LNCaP clone FGC (cell line): ENCODE data around the gene MALRD1.

Experiments used
- DNase-seq: peaks from one replicate; pipeline ENCODE4 v3.0.0-alpha.2; 2011; ENCODE audit warnings: low read depth
- H3K4me3 ChIP-seq: 2 replicates; pipeline ENCODE4 v1.5.1; 2011; ENCODE audit warnings: mild to moderate bottlenecking, low read depth, low read length, control low read depth
- TF ChIP-seq, protein P1 (sequence below): IDR thresholded peaks from 2 replicates; pipeline ENCODE4 v1.5.1; 2012; ENCODE audit warnings: mild to moderate bottlenecking; ENCODE audit not compliant: control insufficient read depth, insufficient read depth; ENCODE audit errors: extremely low read depth

Gene MALRD1

DNA sequence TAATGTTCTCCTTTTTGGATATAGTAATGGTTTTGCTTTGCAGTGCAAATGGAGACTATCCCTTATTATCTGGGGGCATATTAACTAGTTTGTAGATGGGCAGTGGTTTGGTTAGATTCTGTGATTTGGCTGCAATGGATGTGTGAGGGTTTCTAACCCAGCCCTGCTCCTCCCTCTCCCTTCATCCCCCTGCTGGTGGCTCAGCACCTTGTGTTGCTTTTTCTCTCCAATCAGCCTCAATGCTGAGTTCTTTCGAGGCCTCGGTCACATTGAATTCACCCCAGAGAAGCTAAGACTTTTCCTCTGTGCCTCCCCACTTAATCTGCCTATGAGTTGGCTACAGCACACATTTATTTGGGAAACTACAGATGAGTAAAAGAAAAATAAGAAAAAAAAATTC lies 120.0 kb downstream of the MALRD1 start:
- H3K4me3 ChIP-seq: no peak overlapping the region
- no peak for DNase-seq
- TF ChIP-seq, protein P1, sequence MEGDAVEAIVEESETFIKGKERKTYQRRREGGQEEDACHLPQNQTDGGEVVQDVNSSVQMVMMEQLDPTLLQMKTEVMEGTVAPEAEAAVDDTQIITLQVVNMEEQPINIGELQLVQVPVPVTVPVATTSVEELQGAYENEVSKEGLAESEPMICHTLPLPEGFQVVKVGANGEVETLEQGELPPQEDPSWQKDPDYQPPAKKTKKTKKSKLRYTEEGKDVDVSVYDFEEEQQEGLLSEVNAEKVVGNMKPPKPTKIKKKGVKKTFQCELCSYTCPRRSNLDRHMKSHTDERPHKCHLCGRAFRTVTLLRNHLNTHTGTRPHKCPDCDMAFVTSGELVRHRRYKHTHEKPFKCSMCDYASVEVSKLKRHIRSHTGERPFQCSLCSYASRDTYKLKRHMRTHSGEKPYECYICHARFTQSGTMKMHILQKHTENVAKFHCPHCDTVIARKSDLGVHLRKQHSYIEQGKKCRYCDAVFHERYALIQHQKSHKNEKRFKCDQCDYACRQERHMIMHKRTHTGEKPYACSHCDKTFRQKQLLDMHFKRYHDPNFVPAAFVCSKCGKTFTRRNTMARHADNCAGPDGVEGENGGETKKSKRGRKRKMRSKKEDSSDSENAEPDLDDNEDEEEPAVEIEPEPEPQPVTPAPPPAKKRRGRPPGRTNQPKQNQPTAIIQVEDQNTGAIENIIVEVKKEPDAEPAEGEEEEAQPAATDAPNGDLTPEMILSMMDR: 0 out of 2 replicates have a peak, but pooled peaks have one; percentile 10

DNA sequence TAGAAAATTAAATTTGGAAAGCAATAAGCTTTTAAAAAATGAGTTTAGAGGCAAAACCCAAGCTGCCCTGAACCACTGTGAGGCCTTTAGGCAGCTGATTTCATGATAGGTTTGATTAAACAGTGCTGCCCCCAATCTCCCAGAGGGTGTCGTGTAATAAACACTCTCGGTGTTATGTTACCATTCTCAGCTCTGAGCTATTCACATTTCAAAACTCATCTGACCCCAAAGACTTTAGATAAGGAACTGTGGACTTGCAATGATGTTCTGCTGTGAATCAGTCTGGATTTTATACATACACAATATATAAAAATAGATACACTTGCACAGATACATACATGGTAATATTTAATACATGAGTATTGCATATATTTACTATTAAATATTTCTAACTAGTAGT lies 120.4 kb downstream of the MALRD1 start:
- TF ChIP-seq, protein P1: no peak
- DNase-seq: no peak
- no peak overlapping the region for H3K4me3 ChIP-seq

DNA sequence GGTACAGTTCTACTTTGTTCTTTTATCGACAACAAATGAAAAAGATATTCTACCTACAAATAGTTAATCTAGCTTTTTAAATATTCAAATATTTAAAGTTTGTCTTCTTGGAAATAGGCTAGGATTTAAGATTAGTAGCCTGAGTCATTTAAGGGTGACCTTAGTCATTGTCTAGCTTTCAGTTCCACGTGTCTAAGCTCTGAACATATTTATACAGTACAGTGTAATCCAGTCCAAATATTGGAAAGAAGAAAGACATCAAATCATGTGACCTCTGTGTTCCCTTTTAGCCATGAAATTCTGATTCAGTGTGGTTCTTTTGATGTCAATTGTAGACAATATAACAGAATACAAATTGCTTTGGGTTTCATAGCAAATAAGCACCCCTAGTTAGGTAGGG lies 121.1 kb downstream of the MALRD1 start:
- TF ChIP-seq, protein P1: no peak
- no peak overlapping the region for H3K4me3 ChIP-seq
- no peak for DNase-seq

DNA sequence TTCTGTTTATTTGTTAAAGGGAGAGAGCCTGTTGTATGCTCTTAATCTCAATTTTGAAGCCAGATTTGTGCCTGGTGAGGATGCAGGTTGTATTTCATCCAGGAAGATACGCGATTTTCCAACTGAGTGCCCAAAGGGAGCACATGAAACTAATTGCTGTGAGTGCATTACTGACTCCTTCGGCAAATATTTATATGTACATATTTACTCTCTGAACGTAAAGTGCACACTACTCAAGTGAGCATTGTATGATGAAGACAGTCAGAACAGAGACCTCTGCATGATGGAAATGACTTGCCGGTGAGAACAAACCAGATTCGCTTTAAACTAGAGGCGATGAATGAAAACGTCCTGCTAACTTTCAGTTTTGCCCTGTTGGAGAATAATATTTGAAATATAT lies 130.1 kb downstream of the MALRD1 start:
- 0 out of 2 replicates have a peak overlapping the region, but pooled peaks have one; percentile 10 for H3K4me3 ChIP-seq
- TF ChIP-seq, protein P1: no peak
- DNase-seq: no peak

DNA sequence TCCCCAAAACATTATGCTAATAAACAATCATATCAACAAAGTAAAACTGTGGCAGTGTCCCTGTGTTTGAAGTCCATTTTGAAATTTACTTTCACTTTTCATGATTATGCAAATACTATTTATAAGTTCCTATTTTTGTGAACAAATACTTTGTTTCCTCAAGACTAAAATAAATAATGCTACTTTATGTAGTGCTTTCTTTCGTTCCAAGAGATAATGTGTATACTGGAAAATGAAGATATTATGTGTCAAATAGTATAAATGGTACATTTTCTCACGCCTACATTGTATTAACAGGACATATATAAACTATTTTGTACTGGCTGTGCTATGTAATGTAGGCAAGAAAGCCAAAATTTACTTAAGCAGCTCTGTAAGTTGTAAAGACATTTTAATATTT lies 136.3 kb downstream of the MALRD1 start:
- DNase-seq: no peak
- H3K4me3 ChIP-seq: no peak overlapping the region
- TF ChIP-seq, protein P1: no peak

DNA sequence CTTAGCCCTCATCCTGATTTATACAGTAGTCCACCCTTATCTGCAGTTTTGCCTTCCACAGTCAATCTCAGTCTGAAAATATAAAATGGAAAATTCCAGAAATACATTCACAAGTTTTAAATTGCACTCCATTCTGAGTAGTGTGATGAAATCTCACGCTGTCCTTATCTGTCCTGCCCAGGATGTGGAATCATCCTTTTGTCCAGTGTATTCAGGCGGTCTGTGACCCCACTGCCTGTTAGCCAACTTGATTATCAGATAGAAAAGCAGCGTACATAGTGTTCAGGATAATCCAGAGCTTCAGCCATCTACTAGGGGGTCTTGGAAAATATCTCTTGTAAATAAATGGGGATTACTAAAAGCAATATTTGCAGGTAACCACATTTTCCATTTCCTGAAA lies 146.3 kb downstream of the MALRD1 start:
- TF ChIP-seq, protein P1: no peak
- DNase-seq: no peak
- no peak overlapping the region for H3K4me3 ChIP-seq

DNA sequence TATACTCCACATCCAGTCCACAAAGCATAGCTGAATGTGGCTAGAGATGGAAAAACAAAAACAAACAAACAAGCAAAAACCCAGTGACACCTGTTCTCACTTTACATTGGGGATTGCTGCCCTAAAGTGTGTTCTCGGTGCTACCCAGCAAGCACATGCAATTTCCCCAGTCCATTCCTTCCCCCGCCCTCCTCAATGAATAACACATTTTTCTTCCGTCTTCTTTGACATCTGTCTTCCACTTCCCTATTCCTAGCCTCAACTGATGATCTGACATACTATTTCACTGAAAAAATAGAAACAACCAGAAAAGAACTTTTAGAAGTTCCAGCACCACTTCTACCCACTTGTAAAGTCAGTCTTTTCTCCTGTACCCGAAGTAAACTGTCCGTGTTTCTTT lies 147.1 kb downstream of the MALRD1 start:
- no peak for DNase-seq
- TF ChIP-seq, protein P1: no peak
- H3K4me3 ChIP-seq: no peak overlapping the region
